Hepatocyte (in vitro differentiated cells): ENCODE results near the gene SELENOW.

Source experiments
- EZH2 ChIP-seq: fragments of 200-600 bp; sonication (generic); IDR thresholded peaks from 2 replicates; pipeline ENCODE4 v1.6.1; 2016; ENCODE audit warnings: antibody characterized with exemption, mild to moderate bottlenecking, borderline replicate concordance
- TF ChIP-seq, protein P1 (sequence below): fragments of 200-600 bp; sonication (generic); IDR thresholded peaks from 2 replicates; pipeline ENCODE4 v1.5.1; 2016; ENCODE audit warnings: antibody characterized with exemption, mild to moderate bottlenecking; ENCODE audit not compliant: poor library complexity

DNA sequence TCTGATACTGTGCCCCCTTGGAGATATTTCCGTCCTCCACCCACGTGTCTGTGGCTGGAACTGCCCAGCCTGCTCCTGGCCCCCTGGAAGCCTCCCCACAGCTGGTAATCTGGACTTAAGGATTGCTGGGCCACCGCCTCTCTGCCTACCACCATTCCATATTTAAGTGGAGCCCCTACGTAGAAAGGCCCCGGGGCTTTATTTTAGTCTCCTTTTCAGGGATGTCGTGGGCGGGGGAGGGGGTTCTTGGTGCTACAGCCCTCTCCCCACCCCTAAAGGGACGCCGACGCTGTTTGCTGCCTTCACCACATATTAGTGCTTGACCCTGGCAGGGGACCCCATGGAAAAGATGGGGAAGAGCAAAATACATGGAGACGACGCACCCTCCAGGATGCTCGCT is 35.9 kb upstream of the SELENOW start:
- TF ChIP-seq EZH2: no peak
- TF ChIP-seq, protein P1, sequence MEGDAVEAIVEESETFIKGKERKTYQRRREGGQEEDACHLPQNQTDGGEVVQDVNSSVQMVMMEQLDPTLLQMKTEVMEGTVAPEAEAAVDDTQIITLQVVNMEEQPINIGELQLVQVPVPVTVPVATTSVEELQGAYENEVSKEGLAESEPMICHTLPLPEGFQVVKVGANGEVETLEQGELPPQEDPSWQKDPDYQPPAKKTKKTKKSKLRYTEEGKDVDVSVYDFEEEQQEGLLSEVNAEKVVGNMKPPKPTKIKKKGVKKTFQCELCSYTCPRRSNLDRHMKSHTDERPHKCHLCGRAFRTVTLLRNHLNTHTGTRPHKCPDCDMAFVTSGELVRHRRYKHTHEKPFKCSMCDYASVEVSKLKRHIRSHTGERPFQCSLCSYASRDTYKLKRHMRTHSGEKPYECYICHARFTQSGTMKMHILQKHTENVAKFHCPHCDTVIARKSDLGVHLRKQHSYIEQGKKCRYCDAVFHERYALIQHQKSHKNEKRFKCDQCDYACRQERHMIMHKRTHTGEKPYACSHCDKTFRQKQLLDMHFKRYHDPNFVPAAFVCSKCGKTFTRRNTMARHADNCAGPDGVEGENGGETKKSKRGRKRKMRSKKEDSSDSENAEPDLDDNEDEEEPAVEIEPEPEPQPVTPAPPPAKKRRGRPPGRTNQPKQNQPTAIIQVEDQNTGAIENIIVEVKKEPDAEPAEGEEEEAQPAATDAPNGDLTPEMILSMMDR: no peak
